Measurements from ENCODE around the gene ADARB1.

Gene ADARB1

DNA sequence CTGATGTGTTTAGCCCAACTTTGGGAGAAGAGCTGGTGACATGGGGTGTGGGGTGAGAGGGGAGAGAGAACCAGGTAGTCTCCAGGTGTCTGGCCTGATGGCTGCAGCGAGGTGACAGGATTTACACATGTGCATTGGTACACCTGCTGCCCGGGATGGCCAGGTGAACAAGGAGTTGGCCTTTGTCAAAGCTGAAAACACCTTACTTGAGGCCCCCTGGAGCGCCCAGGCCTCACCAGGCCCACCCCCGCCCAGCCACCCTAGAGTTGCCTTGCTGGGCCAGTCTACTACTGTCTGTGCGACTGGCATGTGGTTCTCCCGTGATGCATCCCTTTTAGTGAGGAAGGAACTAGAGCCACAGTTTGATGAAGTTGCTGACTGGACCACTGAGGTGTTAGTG lies 90.5 kb downstream of the ADARB1 start:
- no peak for DNase-seq (ENCODE audit: low read depth)
- no peak overlapping the region for H3K4me3 ChIP-seq (ENCODE audit: low read length)
- no peak for TF ChIP-seq CTCF (IDR thresholded peaks at IDR 0.05; ENCODE audit: insufficient read depth, low read depth, low read length, missing control alignments)

- TF ChIP-seq CTCF (IDR thresholded peaks at IDR 0.05; ENCODE audit: insufficient read depth, low read depth, low read length, missing control alignments) = no peak
- peak; percentile 16 for DNase-seq (ENCODE audit: low read depth)
- no peak overlapping the region for H3K4me3 ChIP-seq (ENCODE audit: low read length)
These were observed 92.6 kb downstream of the ADARB1 start for GRCh38 chr21:45166931-45167330.

DNA sequence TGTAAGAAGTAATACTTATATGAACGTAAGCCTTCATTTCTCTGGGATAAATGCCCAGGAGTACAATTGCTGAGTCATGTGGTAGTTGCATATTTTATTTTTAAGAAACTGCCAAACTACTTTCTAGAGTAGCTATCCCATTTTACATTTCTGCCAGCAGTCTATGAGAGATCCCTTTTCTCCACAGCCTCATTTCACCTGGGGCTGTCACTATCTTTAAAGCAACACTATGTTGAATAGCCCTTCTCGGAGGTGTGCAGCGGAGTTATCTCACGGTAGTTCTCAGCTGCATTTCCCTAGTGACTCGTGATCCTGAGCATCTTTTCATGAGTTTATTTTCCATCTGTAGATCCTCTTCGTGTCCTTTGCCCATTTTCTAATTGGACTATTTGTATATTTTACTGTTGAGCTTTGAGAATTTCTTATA lies 93.4 kb downstream of the ADARB1 start:
- TF ChIP-seq CTCF (IDR thresholded peaks at IDR 0.05; ENCODE audit: insufficient read depth, low read depth, low read length, missing control alignments) = no peak
- no peak overlapping the region for H3K4me3 ChIP-seq (ENCODE audit: low read length)
- peak; percentile 16 for DNase-seq (ENCODE audit: low read depth)

DNA sequence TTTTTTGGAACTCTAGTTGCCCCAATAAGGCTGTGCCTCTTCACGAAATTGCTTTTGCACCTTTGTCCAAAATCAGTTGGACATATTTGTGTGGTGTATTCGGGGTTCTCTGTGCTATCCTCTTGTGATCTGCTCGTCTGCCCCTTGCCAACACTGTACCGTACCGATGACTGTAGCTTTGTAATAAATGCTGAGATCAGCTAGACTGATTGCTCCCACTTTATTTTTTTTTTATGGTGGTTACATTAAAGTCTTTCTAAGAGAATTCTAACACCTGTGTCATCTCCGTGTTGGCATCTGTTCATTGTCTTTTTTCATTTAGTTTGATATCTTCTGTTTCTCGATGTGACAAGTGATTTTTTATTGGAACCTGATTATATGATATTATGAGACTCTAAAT lies 94.1 kb downstream of the ADARB1 start:
- H3K4me3 ChIP-seq (ENCODE audit: low read length) = no peak overlapping the region
- no peak for DNase-seq (ENCODE audit: low read depth)
- no peak for TF ChIP-seq CTCF (IDR thresholded peaks at IDR 0.05; ENCODE audit: insufficient read depth, low read depth, low read length, missing control alignments)

DNA sequence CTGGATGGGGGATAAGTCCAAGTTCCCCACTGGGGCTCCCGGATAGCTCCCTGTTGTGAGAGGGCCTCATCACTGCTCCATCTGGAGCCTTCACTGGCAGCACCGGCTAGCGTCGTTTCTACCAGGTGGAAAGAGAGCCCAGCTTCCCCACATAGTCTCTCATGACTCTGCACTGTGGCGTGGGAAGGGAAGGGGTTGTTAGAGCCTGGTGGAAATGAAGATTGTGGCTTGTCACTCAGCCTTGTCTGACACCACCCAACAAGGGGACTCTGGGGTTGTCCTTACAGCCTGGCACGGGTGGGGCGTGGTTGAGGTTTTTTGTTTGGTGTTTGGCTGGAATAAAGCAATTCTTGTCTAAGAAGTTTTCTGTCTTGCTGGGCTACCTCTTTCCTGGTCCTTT lies 94.6 kb downstream of the ADARB1 start:
- H3K4me3 ChIP-seq (ENCODE audit: low read length) = no peak overlapping the region
- no peak for TF ChIP-seq CTCF (IDR thresholded peaks at IDR 0.05; ENCODE audit: insufficient read depth, low read depth, low read length, missing control alignments)
- DNase-seq (ENCODE audit: low read depth) = no peak

GRCh38 chr21:45169682-45170081 lies 95.3 kb downstream of the ADARB1 start:
- TF ChIP-seq CTCF (IDR thresholded peaks at IDR 0.05; ENCODE audit: insufficient read depth, low read depth, low read length, missing control alignments) = no peak
- DNase-seq (ENCODE audit: low read depth) = no peak
- no peak overlapping the region for H3K4me3 ChIP-seq (ENCODE audit: low read length)

DNA sequence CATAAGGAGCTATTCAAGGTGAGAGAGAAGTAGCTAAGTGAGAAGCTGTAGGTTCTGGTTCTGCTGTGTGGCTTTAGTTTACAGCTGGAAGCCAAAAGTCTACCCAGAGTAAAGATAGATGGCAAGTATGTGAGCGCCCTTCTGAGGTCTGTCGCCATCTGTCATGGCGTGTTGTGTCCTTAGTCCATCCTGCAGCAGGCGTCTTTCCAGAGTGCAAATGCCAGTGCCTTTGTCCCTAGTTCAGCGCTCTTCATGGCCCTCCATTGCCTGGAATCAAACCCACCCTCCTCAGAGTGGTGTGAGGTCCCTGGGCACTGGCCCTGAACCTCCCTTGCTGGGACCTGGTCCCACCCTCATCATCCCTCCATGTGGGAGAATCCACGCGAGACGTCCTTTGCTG lies 96.6 kb downstream of the ADARB1 start:
- H3K4me3 ChIP-seq (ENCODE audit: low read length) = no peak overlapping the region
- no peak for DNase-seq (ENCODE audit: low read depth)
- no peak for TF ChIP-seq CTCF (IDR thresholded peaks at IDR 0.05; ENCODE audit: insufficient read depth, low read depth, low read length, missing control alignments)

All from epithelial cell of esophagus (primary cell).